Suprapubic skin (tissue), 3 donors: ENCODE results near the gene SLC9C2.

Source experiments
- CTCF ChIP-seq, 2 donors: fragments of 200-600 bp in 1 of 2; fragments of 450-650 bp in 1 of 2; sonication (generic) in 1 of 2; IDR thresholded peaks; one replicate each; pipeline ENCODE4 v1.5.1; 2016 to 2019; ENCODE audit warnings: antibody characterized with exemption in 2 of 2, mild to moderate bottlenecking in 1 of 2, moderate library complexity in 1 of 2
- EP300 ChIP-seq: sonication (generic); formaldehyde crosslinking; IDR thresholded peaks from one replicate; pipeline ENCODE4 v1.6.1; 2017; ENCODE audit warnings: antibody characterized with exemption
- POLR2A ChIP-seq, 2 donors: fragments of 450-650 bp; IDR thresholded peaks; one replicate each; pipeline ENCODE4 v1.6.1; 2017; ENCODE audit warnings: antibody characterized with exemption in 2 of 2, mild to moderate bottlenecking in 2 of 2, moderate library complexity in 2 of 2

GRCh38 chr1:173459885-173460284 is 143.0 kb downstream of the SLC9C2 start:
- no peak for TF ChIP-seq POLR2A (IDR thresholded peaks at IDR 0.05)
- no peak for TF ChIP-seq CTCF (IDR thresholded peaks at IDR 0.05)
- TF ChIP-seq EP300 = no peak
